Smooth muscle cell (in vitro differentiated cells): ENCODE data around the gene NYAP2. TPM values are rescaled to one million over a fixed set of nuclear protein-coding genes. Genes with fewer than 3 reads are reported as not detected.

Experiments
- DNase-seq: peaks from one replicate; lab custom pipeline; 2025; ENCODE audit not compliant: unreplicated experiment; lab: John Stamatoyannopoulos, UW
- H2AFZ ChIP-seq: fragments of 200-600 bp; sonication (generic); 2 replicates; pipeline ENCODE4 v1.6.0; 2016; ENCODE audit warnings: antibody characterized with exemption, low read depth, mild to moderate bottlenecking
- H3F3A ChIP-seq: fragments of 200-600 bp; sonication (generic); 2 replicates; pipeline ENCODE4 v1.6.0; 2017; ENCODE audit warnings: antibody characterized with exemption, low read depth
- H3K27ac ChIP-seq: fragments of 200-600 bp; sonication (generic); 2 replicates; pipeline ENCODE4 v1.5.1; 2016; ENCODE audit warnings: low read depth, mild to moderate bottlenecking
- H3K27me3 ChIP-seq: fragments of 200-600 bp; sonication (generic); 2 replicates; pipeline ENCODE4 v1.6.1; 2016; ENCODE audit warnings: low read depth, mild to moderate bottlenecking
- H3K36me3 ChIP-seq: fragments of 200-600 bp; sonication (generic); 2 replicates; pipeline ENCODE4 v1.5.1; 2016; ENCODE audit warnings: low read depth
- H3K4me1 ChIP-seq: fragments of 200-600 bp; sonication (generic); 2 replicates; pipeline ENCODE4 v1.5.1; 2016; ENCODE audit warnings: low read depth
- H3K4me2 ChIP-seq: fragments of 200-600 bp; sonication (generic); 2 replicates; pipeline ENCODE4 v1.6.0; 2016; ENCODE audit warnings: mild to moderate bottlenecking
- H3K4me3 ChIP-seq: fragments of 200-600 bp; sonication (generic); 2 replicates; pipeline ENCODE4 v1.5.1; 2016; ENCODE audit warnings: mild to moderate bottlenecking
- H3K79me2 ChIP-seq: fragments of 200-600 bp; sonication (generic); 2 replicates; pipeline ENCODE4 v1.6.0; 2016; ENCODE audit warnings: low read depth, mild to moderate bottlenecking
- H3K9ac ChIP-seq: fragments of 200-600 bp; sonication (generic); 2 replicates; pipeline ENCODE4 v1.6.0; 2016; ENCODE audit warnings: low read depth
- H3K9me3 ChIP-seq: fragments of 200-600 bp; sonication (generic); replicated peaks from 2 replicates; pipeline ENCODE4 v1.5.1; 2016; ENCODE audit warnings: low read depth
- H4K20me1 ChIP-seq: fragments of 200-600 bp; sonication (generic); 2 replicates; pipeline ENCODE4 v1.6.0; 2016; ENCODE audit warnings: low read depth
- WGBS: methylation state at CpG from one replicate; pipeline ENCODE4 v1.1.7; 2016; ENCODE audit warnings: low lambda C conversion rate; 5-methylcytosine and 5-hydroxymethylcytosine counted together
- polyA plus RNA-seq: library from polyadenylated mRNA; unstranded; fragments of >200 nt; fragmentation: Nextera tagmentation; extraction: Ambion mirVana; gene quantifications from 2 replicates; pipeline ENCODE4 v1.2.1, GENCODE V29; 2016
- total RNA-seq: library from RNA; depleted of rRNA; stranded (reverse); fragments of >200 nt; gene quantifications from 2 replicates; pipeline ENCODE4 v1.2.3, GENCODE V29; 2014
- TF ChIP-seq, protein P1 (sequence below): fragments of 200-600 bp; sonication (generic); IDR thresholded peaks from 2 replicates; pipeline ENCODE4 v1.5.1; 2017; ENCODE audit warnings: borderline replicate concordance, mild to moderate bottlenecking, antibody characterized with exemption; ENCODE audit not compliant: insufficient read depth, poor library complexity, severe bottlenecking

The NYAP2 gene
- total and polyA plus RNA-seq, 2 experiments from 2014 or later, result not detected

DNA sequence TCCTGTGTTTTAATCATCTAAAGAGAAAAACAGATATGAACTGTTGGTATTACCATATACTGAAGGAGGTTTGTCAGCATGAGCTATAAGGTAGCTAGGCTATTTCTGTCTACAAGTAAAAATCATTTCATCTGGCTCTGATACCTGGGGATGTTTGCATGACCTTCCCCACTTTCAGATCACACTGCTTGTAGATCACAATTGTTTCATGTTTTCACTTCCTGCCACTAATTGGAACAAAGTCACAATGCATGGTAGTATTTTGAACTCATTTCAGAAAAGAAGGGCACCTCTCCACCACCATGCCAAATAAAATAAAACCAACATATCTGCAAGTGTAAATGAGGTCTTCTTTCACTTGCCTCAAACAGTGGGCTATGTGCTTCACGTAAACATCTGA, 37.8 kb downstream of the NYAP2 start:
- H3K4me2 ChIP-seq, result no peak overlapping the region
- WGBS, result 100% methylated on average over 1 of the region's 1 CpG
- H3K9ac ChIP-seq, result no peak overlapping the region
- no peak for DNase-seq
- H3K4me3 ChIP-seq, result no peak overlapping the region
- no peaks in the 10 kb centered on the region for H3K36me3 ChIP-seq
- H4K20me1 ChIP-seq, result no peaks in the 10 kb centered on the region
- H3K9me3 ChIP-seq, result no peaks in the 10 kb centered on the region
- no peaks in the 10 kb centered on the region for H3K27me3 ChIP-seq
- no peaks in the 10 kb centered on the region for H3K4me1 ChIP-seq
- no peaks in the 10 kb centered on the region for H3F3A ChIP-seq
- no peak overlapping the region for H3K27ac ChIP-seq
- TF ChIP-seq, protein P1, sequence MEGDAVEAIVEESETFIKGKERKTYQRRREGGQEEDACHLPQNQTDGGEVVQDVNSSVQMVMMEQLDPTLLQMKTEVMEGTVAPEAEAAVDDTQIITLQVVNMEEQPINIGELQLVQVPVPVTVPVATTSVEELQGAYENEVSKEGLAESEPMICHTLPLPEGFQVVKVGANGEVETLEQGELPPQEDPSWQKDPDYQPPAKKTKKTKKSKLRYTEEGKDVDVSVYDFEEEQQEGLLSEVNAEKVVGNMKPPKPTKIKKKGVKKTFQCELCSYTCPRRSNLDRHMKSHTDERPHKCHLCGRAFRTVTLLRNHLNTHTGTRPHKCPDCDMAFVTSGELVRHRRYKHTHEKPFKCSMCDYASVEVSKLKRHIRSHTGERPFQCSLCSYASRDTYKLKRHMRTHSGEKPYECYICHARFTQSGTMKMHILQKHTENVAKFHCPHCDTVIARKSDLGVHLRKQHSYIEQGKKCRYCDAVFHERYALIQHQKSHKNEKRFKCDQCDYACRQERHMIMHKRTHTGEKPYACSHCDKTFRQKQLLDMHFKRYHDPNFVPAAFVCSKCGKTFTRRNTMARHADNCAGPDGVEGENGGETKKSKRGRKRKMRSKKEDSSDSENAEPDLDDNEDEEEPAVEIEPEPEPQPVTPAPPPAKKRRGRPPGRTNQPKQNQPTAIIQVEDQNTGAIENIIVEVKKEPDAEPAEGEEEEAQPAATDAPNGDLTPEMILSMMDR, result no peak
- no peaks in the 10 kb centered on the region for H3K79me2 ChIP-seq
- H2AFZ ChIP-seq, result no peak overlapping the region

DNA sequence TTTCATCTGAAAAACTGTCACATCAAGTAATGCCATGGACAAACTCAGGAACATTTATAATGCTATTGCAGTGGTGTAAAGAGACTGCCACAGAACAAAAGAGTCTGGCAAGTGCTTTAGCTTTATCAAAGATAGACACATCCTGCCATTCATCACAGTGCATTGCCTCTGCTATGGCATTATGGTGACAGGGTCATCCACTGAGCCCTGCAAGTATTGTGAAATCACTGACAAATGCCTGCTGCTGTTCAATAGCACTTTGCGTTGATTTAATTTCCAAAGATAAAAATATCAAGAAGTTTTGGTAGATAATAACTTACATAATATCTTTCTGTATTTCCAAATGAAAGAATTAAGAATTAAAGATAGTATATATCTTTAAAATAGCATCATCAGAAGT, 38.7 kb downstream of the NYAP2 start:
- Histone ChIP-seq H3K4me3 (no peak overlapping the region), H3K9ac (no peak overlapping the region), H3K27me3 (no peaks in the 10 kb centered on the region), H3K4me1 (no peaks in the 10 kb centered on the region), H2AFZ (no peak overlapping the region), H3K27ac (no peak overlapping the region), H3K9me3 (no peaks in the 10 kb centered on the region), H4K20me1 (no peaks in the 10 kb centered on the region), H3K79me2 (no peaks in the 10 kb centered on the region), H3K36me3 (no peaks in the 10 kb centered on the region), H3K4me2 (no peak overlapping the region), H3F3A (no peaks in the 10 kb centered on the region)
- DNase-seq, result no peak
- 91% methylated on average over 1 of the region's 1 CpG for WGBS
- TF ChIP-seq, protein P1, result no peak

DNA sequence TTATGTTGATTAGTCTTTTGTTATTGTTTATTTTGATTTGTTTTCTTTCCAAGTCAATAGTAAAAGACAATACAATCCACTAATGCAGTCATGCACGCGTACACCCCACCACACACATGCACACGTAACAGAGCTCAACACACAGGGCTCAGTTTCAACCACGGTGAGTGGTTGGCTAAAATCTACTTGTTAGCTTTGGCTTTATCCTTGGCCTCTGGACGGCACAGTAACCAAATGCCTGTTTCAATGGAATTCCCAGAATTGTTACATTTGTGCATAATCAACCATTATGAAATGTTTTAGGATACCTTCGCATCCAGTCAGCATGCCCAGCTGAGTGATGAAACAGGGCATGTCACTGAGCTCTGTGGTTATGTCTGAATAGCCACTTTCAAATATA, 53.2 kb downstream of the NYAP2 start:
- no peaks in the 10 kb centered on the region for H3K79me2 ChIP-seq
- no peak overlapping the region for H3K9ac ChIP-seq
- H2AFZ ChIP-seq, result no peak overlapping the region
- H3K27me3 ChIP-seq, result no peaks in the 10 kb centered on the region
- no peaks in the 10 kb centered on the region for H3K36me3 ChIP-seq
- TF ChIP-seq, protein P1, result no peak
- H3K4me2 ChIP-seq, result no peak overlapping the region
- H3K9me3 ChIP-seq, result no peaks in the 10 kb centered on the region
- WGBS, result 86% methylated on average over 6 of the region's 6 CpGs
- H3K27ac ChIP-seq, result no peak overlapping the region
- H4K20me1 ChIP-seq, result no peaks in the 10 kb centered on the region
- no peak for DNase-seq
- no peaks in the 10 kb centered on the region for H3K4me1 ChIP-seq
- H3K4me3 ChIP-seq, result no peak overlapping the region
- no peaks in the 10 kb centered on the region for H3F3A ChIP-seq

DNA sequence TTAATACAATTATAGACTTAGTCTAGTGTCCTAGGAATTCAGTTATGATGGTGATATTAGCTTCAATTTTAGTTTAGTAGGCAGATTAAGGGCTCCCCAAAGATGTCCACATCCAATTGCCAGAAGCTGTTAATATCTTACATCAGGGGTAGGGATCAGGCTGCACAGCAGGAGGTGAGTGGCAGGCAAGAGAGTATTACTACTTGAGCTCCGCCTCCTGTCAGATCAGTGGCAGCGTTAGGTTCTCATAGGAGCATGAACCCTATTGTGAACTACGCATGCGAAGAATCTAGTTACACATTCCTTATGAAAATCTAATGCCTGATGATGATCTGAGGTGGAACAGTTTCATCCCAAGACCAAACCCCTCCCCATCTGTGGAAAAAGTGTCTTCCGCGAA, 54.9 kb downstream of the NYAP2 start:
- WGBS, result 92% methylated on average over 6 of the region's 6 CpGs
- H4K20me1 ChIP-seq, result no peaks in the 10 kb centered on the region

More for the DNA sequence above, 54.9 kb downstream of the NYAP2 start:
- TF ChIP-seq, protein P1, result no peak
- H3F3A ChIP-seq, result no peaks in the 10 kb centered on the region
- no peak overlapping the region for H3K4me2 ChIP-seq
- DNase-seq, result no peak
- no peaks in the 10 kb centered on the region for H3K79me2 ChIP-seq
- no peak overlapping the region for H2AFZ ChIP-seq
- no peak overlapping the region for H3K9ac ChIP-seq
- no peaks in the 10 kb centered on the region for H3K36me3 ChIP-seq
- H3K4me1 ChIP-seq, result no peaks in the 10 kb centered on the region
- no peaks in the 10 kb centered on the region for H3K9me3 ChIP-seq
- H3K27me3 ChIP-seq, result no peaks in the 10 kb centered on the region
- no peak overlapping the region for H3K27ac ChIP-seq
- no peak overlapping the region for H3K4me3 ChIP-seq
